GM19043 (cell line): ENCODE results near the gene UBTF.

Source experiments
- ATAC-seq: cut with Tn5 transposase; IDR thresholded peaks from one replicate; pipeline ENCODE4 v1.9.1; 2021; ENCODE audit warnings: low read depth; ENCODE audit not compliant: unreplicated experiment

The UBTF gene

DNA sequence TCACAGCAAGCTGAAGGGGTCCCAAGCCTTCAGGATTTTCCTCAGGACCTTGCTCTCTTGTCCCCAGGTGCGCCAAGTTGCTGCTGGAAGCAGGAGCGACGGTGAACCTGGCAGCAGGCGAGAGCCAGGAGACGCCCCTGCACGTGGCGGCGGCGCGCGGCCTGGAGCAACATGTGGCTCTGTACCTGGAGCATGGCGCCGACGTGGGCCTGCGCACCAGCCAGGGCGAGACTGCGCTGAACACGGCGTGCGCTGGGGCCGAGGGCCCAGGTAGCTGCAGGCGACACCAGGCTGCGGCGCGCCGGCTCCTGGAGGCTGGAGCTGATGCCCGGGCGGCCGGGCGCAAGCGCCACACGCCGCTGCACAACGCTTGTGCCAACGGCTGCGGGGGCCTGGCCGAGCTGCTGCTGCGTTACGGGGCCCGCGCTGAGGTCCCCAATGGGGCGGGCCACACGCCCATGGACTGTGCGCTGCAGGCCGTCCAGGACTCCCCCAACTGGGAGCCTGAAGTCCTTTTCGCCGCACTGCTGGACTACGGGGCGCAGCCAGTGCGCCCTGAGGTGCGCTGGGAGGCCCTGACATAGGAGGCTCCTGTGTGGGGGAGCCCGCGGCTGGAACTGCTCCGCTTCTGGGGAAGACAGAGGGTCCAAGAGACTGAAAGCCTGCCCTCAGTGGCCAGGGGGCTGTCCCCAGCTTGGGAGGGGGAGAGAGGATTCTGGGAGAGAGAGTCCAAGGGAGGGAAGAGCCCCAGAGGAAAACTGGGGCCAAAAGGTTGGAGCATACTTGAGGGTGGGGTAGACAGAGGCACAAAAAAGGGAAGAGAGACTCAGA, 42.6 kb downstream of the UBTF start:
- ATAC-seq: no peak

DNA sequence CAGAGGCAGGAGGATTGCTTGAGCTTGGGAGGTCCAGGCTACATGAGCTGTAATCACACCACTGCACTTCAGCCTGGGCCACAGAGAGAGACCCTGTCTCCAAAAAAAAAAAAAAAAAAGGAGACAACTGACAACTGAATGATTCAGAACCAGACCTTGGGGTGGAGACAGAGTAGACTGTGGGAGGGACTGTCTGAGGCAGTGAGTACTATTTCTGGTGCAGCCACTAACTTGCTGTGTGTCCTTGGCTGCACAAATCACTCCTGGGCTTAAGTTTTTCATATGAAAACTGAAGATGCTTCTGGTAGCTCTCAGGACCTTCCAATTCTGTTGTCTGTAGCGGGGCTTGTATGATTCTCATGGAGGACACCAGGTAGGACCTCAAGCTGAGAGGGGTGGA, 43.2 kb downstream of the UBTF start:
- no peak for ATAC-seq

DNA sequence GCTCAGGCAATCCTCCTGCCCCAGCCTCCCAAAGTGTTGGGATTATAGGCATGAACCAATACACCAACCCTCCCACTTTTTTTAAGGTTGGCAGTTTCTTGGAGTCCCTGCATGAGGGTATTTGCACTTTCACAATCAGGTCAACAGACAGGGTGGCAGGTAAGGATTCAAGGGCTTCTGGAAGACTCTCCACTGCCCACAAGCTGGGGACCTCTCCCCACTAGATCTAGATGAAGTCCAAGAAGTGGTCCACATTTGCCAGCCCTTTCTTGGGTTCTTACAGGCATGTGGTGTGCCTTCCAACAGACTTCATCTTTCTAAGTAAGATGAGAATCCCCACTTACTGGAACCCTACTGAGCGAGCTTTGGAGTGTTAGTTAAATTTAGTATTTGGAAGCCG, 45.0 kb downstream of the UBTF start:
- no peak for ATAC-seq

DNA sequence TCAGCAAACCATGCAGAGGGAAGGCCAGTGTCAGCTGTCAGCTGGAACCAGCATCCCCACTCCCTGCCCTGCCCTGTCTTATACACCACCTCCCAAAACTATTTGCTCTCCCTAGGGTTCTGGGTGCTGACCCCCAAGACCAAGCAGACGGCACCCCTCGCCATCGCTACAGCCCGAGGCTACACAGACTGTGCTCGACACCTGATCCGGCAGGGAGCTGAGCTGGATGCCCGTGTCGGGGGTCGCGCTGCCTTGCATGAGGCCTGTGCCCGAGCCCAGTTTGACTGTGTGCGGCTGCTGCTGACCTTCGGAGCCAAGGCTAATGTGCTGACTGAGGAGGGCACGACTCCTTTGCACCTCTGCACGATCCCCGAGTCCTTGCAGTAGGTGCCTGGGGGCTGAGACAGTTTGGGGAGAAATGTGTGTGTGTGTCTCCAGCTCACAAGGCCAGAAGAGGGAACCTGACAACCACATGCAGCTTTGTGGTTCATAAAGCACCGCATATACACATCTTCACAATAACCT, 47.5 kb downstream of the UBTF start:
- no peak for ATAC-seq

DNA sequence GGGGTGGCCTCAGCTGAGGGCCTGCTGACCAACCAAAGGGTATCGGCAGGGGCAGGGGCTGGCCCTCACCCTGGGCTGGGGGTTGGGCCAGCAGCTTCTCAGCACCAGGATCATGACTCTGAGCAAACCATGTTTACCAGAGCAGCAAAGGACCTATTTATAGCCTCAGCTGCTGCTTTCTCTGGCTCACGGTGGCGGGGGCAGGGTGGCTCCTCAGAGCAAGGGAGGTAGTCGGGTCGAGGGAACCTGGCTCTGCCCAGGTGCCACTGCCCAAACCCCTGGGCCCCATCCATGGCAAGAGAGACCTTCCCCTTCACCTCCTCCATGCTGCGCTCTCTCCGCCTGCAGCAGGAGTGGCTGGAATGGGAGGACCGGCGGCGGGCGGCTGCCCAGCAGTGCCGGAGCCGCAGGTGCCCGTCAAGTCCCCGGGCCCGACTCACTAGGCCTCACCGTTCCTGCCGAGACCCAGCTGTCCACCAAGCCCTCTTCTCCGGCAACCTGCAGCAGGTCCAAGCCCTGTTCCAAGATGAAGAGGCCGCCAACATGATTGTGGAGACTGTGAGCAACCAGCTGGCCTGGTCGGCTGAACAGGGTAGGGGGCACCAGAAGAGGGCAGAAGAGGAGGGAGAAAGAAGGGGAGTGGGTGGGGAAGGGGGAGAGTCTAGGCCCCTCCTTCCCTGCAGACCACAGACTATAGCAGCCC, 48.8 kb downstream of the UBTF start, which contains the start of gene ASB16:
ASB16 (plus strand) TSS at position 206 of the 703 bp plus-strand sequence; CDS start at position 292, 86 bp downstream.
- no peak for ATAC-seq

DNA sequence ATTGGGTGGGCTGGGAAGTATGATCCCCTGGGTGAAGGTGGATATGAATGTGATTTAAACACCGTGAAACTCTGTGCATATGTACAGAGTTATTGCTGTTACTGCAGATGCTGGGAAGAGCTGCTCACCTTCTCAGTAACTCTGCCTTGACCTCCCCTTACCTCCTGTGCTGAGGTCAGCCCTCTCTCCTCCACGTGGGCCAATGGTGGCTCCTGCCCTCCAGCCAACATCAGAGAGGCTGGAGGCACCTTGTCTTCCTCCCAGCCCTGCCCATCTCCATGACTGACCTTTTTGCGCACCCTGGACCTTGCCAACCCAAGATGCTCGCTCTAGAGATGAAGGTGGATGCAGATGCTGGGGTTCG, 49.4 kb downstream of the UBTF start:
- ATAC-seq: no peak

DNA sequence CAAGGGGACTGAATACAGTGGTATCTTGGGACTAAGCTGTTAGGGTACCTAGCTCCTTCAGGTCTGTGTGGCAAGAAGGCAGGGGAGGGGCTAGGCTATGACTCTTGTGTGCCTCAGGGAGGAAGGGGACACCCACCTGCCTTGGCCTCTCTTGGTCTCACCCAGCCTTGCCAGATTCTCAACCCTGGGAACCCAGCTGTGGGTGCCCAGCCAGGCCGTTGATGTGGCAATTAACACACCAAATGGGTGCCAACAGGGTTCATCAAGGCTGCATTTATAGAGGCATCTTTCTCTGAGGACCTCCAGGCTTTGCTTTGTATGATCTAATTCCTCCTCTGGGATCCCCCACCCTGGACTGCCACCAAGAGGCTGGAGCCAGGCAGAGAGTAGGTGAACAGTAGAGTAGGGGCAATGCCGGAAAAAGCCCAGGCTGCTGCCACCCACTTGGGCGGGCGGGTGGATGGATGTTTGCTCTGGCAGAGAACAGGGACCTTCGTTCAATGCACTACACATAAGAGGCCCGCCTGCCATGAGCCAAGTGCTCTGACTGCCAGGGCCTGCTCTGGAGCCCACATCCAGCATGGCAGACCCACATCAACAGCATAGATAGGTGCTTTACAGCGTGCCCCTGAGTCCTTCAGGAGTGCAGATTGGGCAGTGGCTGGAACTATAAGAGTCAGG, 52.2 kb downstream of the UBTF start:
- no peak for ATAC-seq

DNA sequence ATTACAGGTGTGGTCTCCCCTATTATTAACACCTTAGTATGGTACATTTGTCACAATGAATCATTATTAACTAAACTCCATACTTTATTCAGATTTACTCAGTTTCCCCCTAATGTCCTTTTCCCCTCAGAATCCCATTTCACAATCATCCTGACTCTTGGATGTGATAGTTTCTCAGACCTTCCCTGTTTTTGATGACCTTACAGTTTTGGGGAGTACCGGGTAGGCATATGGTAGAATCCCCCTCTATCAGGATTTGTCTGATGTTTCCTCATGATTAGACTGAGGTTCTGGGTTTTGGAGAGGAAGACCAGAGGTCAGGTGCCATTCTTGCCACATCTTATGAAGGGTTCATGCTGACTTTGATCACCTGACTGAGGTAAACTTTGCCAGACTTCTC, 55.0 kb downstream of the UBTF start:
- no peak for ATAC-seq

DNA sequence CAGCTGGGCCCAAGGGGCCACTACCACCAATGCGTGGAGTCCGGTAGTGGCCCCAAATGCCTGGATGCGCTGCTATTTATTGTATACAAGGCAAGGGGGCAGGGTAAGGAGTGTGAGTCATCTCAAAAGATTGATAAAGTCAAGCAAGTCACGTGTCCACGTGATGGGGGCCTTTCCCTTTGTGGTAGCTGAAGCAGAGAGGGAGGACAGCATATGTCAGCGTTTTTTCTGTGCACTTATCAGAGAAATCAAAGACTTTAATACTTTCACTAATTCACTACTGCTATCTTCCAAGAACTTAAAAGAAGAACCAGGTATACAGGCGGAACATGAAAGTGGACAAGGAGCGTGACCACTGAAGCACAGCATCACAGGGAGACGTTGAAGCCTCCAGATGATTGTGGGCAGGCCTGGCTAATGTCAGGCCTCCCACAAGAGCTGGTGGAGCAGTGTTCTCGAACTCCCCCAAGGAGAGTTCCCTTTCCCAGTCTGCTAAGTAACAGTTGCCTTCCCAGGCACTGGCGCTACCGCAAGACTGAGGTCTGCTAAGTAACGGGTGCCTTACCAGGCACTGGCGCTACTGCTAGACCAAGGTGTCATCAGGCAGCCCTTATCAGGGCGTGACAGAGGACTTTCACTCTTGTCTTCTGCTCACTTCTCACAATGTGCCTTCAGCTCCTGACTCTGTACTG, 59.8 kb downstream of the UBTF start:
- ATAC-seq: no peak

DNA sequence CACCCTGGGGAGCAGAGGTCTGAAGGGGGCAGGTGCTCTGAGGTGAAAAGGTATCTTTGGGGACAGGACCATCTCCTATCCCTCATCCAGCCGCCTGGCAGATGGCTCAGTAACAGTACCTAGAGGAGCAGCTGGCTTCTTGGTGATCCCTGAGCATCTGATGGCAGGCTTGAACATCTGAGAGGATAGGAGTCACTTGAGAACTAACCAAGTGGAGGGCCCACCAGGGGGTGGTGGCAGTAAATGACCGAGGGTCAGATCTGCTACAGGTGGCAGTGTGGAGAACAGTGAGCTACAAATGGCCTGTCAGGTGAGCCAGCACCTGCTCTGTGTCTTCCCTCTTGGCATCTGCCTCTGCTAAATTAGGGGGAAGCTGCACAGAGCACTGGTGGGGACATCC, 64.0 kb downstream of the UBTF start:
- ATAC-seq: no peak
